H1 (cell line): ENCODE data around the gene SPATA32. TPM values are rescaled to one million over a fixed set of nuclear protein-coding genes. Genes with fewer than 3 reads are reported as not detected.

Source experiments
- CTCF ChIA-PET: fragments of 300-600 bp; sonication (Branson Sonifier 250); formaldehyde crosslinking; loops from one replicate; lab custom pipeline; 2021; ENCODE audit not compliant: partially characterized antibody; lab: Charles Lee
- POLR2A ChIA-PET: fragments of 300-600 bp; sonication (Branson Sonifier 250); formaldehyde crosslinking; loops from one replicate; lab custom pipeline; 2021; ENCODE audit warnings: inconsistent platforms; ENCODE audit not compliant: partially characterized antibody; lab: Charles Lee
- DNase-seq, 2 experiments: peaks; one replicate each; pipeline versions ENCODE4 v3.0.0 to v3.0.0-alpha.2; 2010 to 2022; ENCODE audit warnings: low spot score in 2 of 2, low read depth in 1 of 2, mixed read lengths in 1 of 2
- FAIRE-seq: peaks from 2 replicates; lab custom pipeline; 2011; peaks lifted over from hg19 to GRCh38; lab: Jason Lieb, UNC
- H2AFZ ChIP-seq: 2 replicates; pipeline ENCODE4 v1.8.1; 2012; ENCODE audit warnings: low read length, inconsistent platforms
- H2AK5ac ChIP-seq: 2 replicates; pipeline ENCODE4 v1.6.1; 2013; ENCODE audit warnings: low read depth, low read length
- H2BK120ac ChIP-seq: replicated peaks from 2 replicates; pipeline ENCODE3; 2013; ENCODE audit warnings: low read depth, low read length, inconsistent platforms
- H2BK12ac ChIP-seq: 2 replicates; pipeline ENCODE4 v1.6.1; 2013; ENCODE audit warnings: low read depth, low read length
- H2BK15ac ChIP-seq: 2 replicates; pipeline ENCODE4 v1.6.1; 2013; ENCODE audit warnings: low read length
- H2BK20ac ChIP-seq: 2 replicates; pipeline ENCODE4 v1.6.1; 2013; ENCODE audit warnings: low read length
- H2BK5ac ChIP-seq: 2 replicates; pipeline ENCODE4 v1.6.1; 2013; ENCODE audit warnings: low read depth, low read length
- H3K14ac ChIP-seq: 2 replicates; pipeline ENCODE4 v1.6.1; 2013; ENCODE audit warnings: inconsistent platforms; ENCODE audit not compliant: insufficient read length
- H3K18ac ChIP-seq: 2 replicates; pipeline ENCODE4 v1.6.1; 2013; ENCODE audit warnings: low read length; ENCODE audit errors: extremely low read depth
- H3K23ac ChIP-seq: 2 replicates; pipeline ENCODE4 v1.6.1; 2013; ENCODE audit warnings: inconsistent platforms; ENCODE audit not compliant: insufficient read length
- H3K23me2 ChIP-seq: 2 replicates; pipeline ENCODE4 v1.6.1; 2013; ENCODE audit warnings: low read depth, low read length
- H3K27ac ChIP-seq: 2 replicates; pipeline ENCODE4 v1.6.1; 2011; ENCODE audit warnings: low read depth, low read length, inconsistent platforms
- H3K27me3 ChIP-seq, 4 experiments: replicated peaks in 1 of 4; 1 replicate in 1 of 4; 2 replicates in 3 of 4; pipeline versions ENCODE4 v1.6.1 to v1.8.1; 2011 to 2013; ENCODE audit warnings: low read length in 3 of 4, mild to moderate bottlenecking in 3 of 4, inconsistent platforms in 2 of 4, mixed read lengths in 2 of 4, moderate library complexity in 1 of 4; ENCODE audit not compliant: control insufficient read depth in 3 of 4, insufficient read depth in 3 of 4; ENCODE audit errors: extremely low read depth in 1 of 4
- H3K36me3 ChIP-seq, 4 experiments: 2 replicates each; pipeline versions ENCODE4 v1.6.1 to v1.8.1; 2011 to 2013; ENCODE audit warnings: mild to moderate bottlenecking in 4 of 4, low read length in 3 of 4, moderate library complexity in 2 of 4, control low read depth in 1 of 4, inconsistent platforms in 1 of 4; ENCODE audit not compliant: insufficient read depth in 4 of 4, control insufficient read depth in 2 of 4
- H3K4ac ChIP-seq: replicated peaks from 2 replicates; pipeline ENCODE3; 2013; ENCODE audit warnings: low read length, low read depth, mixed read lengths, inconsistent platforms; ENCODE audit not compliant: insufficient read length
- H3K4me1 ChIP-seq, 4 experiments: replicated peaks in 1 of 4; 1 replicate in 1 of 4; 2 replicates in 3 of 4; pipeline versions ENCODE4 v1.6.1 to v1.8.1; 2011 to 2013; ENCODE audit warnings: low read length in 3 of 4, inconsistent platforms in 2 of 4, mixed read lengths in 1 of 4; ENCODE audit not compliant: insufficient read depth in 4 of 4, control insufficient read depth in 3 of 4
- H3K4me2 ChIP-seq, 2 experiments: 2 replicates each; pipeline versions ENCODE4 v1.6.1 to v1.8.1; 2011 to 2013; ENCODE audit warnings: low read depth in 2 of 2, low read length in 2 of 2, control low read depth in 1 of 2, inconsistent platforms in 1 of 2, mild to moderate bottlenecking in 1 of 2; ENCODE audit not compliant: insufficient read depth in 1 of 2
- H3K4me3 ChIP-seq, 4 experiments: fragments of 200-600, 300-600 bp in 1 of 4; sonication (generic), shearing (Covaris generic), sonication (Bioruptor Twin) in 1 of 4; 2 replicates each; pipeline versions ENCODE4 v1.5.1 to v1.8.1; 2011 to 2016; ENCODE audit warnings: low read length in 4 of 4, low read depth in 3 of 4, control low read depth in 2 of 4, inconsistent platforms in 2 of 4, mild to moderate bottlenecking in 2 of 4, mixed read lengths in 1 of 4, moderate library complexity in 1 of 4; ENCODE audit not compliant: insufficient read depth in 2 of 4; ENCODE audit errors: extremely low read depth in 1 of 4
- H3K56ac ChIP-seq: replicated peaks from 2 replicates; pipeline ENCODE3; 2013; ENCODE audit warnings: low read depth, mild to moderate bottlenecking, mixed read lengths, low read length, inconsistent platforms; ENCODE audit not compliant: insufficient read length
- H3K79me1 ChIP-seq: 2 replicates; pipeline ENCODE4 v1.6.1; 2013; ENCODE audit warnings: low read depth, low read length, control low read depth
- H3K79me2 ChIP-seq, 2 experiments: 2 replicates each; pipeline versions ENCODE4 v1.6.1 to v1.8.1; 2012 to 2013; ENCODE audit warnings: low read length in 2 of 2, mild to moderate bottlenecking in 2 of 2, inconsistent platforms in 1 of 2; ENCODE audit not compliant: insufficient read depth in 2 of 2, control insufficient read depth in 1 of 2
- H3K9ac ChIP-seq, 4 experiments: replicated peaks in 1 of 4; 1 replicate in 1 of 4; 2 replicates in 3 of 4; pipeline versions ENCODE4 v1.6.1 to v1.8.1; 2011 to 2013; ENCODE audit warnings: low read depth in 3 of 4, low read length in 3 of 4, control low read depth in 2 of 4, mild to moderate bottlenecking in 2 of 4, moderate library complexity in 2 of 4, inconsistent platforms in 1 of 4; ENCODE audit errors: extremely low read depth in 1 of 4
- H3K9me3 ChIP-seq, 2 experiments: 2 replicates each; pipeline versions ENCODE4 v1.6.1 to v1.8.1; 2012 to 2013; ENCODE audit warnings: mild to moderate bottlenecking in 2 of 2, moderate library complexity in 2 of 2, control low read depth in 1 of 2, inconsistent platforms in 1 of 2, low read depth in 1 of 2, low read length in 1 of 2, mixed read lengths in 1 of 2; ENCODE audit not compliant: insufficient read depth in 2 of 2
- H4K20me1 ChIP-seq, 2 experiments: replicated peaks in 1 of 2; 2 replicates each; pipeline versions ENCODE3 to v1.8.1; 2011 to 2013; ENCODE audit warnings: inconsistent platforms in 2 of 2, low read length in 2 of 2, mild to moderate bottlenecking in 1 of 2; ENCODE audit not compliant: insufficient read depth in 2 of 2, control insufficient read depth in 1 of 2
- H4K5ac ChIP-seq: 2 replicates; pipeline ENCODE4 v1.6.1; 2013; ENCODE audit warnings: low read length, low read depth, mixed read lengths, inconsistent platforms; ENCODE audit not compliant: insufficient read length
- H4K8ac ChIP-seq: 2 replicates; pipeline ENCODE4 v1.8.0; 2013; ENCODE audit warnings: mild to moderate bottlenecking, moderate library complexity, low read length, inconsistent platforms; ENCODE audit not compliant: insufficient read depth; ENCODE audit errors: extremely low read depth
- H4K91ac ChIP-seq: replicated peaks from 2 replicates; pipeline ENCODE3; 2013; ENCODE audit warnings: low read length, mixed read lengths, inconsistent platforms; ENCODE audit not compliant: insufficient read length
- CBX5 ChIP-seq: fragments of 300-800, 300-1000 bp; sonication (generic); IDR thresholded peaks from 2 replicates; pipeline ENCODE4 v1.7.1; 2016; ENCODE audit warnings: antibody characterized with exemption, low read length, low read depth
- CHD2 ChIP-seq: IDR thresholded peaks from 2 replicates; pipeline ENCODE4 v1.6.1; 2012; ENCODE audit warnings: low read length, improper control_type of control experiment
- EGR1 ChIP-seq: IDR thresholded peaks from 2 replicates; pipeline ENCODE4 v1.6.1; 2011; ENCODE audit warnings: low read depth, low read length, borderline replicate concordance
- EZH2 ChIP-seq: fragments of 200-600 bp; sonication (generic); IDR thresholded peaks from 2 replicates; pipeline ENCODE4 v1.7.1; 2012; ENCODE audit warnings: low read depth, mild to moderate bottlenecking, moderate library complexity, low read length, inconsistent platforms; ENCODE audit not compliant: severe bottlenecking
- FOSL1 ChIP-seq: IDR thresholded peaks from 2 replicates; pipeline ENCODE4 v1.6.1; 2011; ENCODE audit warnings: mild to moderate bottlenecking, low read depth, low read length, moderate library complexity; ENCODE audit not compliant: insufficient read depth
- KDM1A ChIP-seq: fragments of 200-600, 300-600 bp; sonication (generic); IDR thresholded peaks from 2 replicates; pipeline ENCODE4 v1.7.1; 2016; ENCODE audit warnings: mild to moderate bottlenecking, low read length, borderline replicate concordance
- MAX ChIP-seq: IDR thresholded peaks from 2 replicates; pipeline ENCODE4 v1.6.1; 2012; ENCODE audit warnings: inconsistent platforms
- POU5F1 ChIP-seq: IDR thresholded peaks from 2 replicates; pipeline ENCODE4 v1.6.1; 2011; ENCODE audit warnings: low read depth, mild to moderate bottlenecking, low read length, moderate library complexity
- RXRA ChIP-seq: IDR thresholded peaks from 2 replicates; pipeline ENCODE4 v1.6.1; 2011; ENCODE audit warnings: low read depth, mild to moderate bottlenecking, low read length, moderate library complexity; ENCODE audit not compliant: insufficient read depth
- SIRT6 ChIP-seq: IDR thresholded peaks from one replicate; pipeline ENCODE4 v1.7.1; 2012; ENCODE audit warnings: low read length, inconsistent platforms
- SP1 ChIP-seq: IDR thresholded peaks from 2 replicates; pipeline ENCODE4 v1.6.1; 2011; ENCODE audit warnings: low read depth, low read length
- TAF7 ChIP-seq: optimal IDR thresholded peaks from 2 replicates; pipeline ENCODE3; 2011; ENCODE audit warnings: low read depth, mild to moderate bottlenecking, inconsistent platforms, low read length, moderate library complexity, borderline replicate concordance
- TBP ChIP-seq: IDR thresholded peaks from 2 replicates; pipeline ENCODE4 v1.6.1; 2011; ENCODE audit warnings: low read depth, low read length, improper control_type of control experiment
- WGBS, 2 experiments: shearing (Covaris generic) in 1 of 2; methylation state at CpG; one replicate each; pipeline versions ENCODE4 v1.1.6 to v1.1.7; 2013 to 2015; ENCODE audit warnings: low lambda C conversion rate in 2 of 2, mixed read lengths in 2 of 2, inconsistent platforms in 1 of 2, low coverage in 1 of 2, missing lambda C conversion rate in 1 of 2; ENCODE audit not compliant: insufficient replicate concordance in 2 of 2, insufficient coverage in 1 of 2, insufficient read length in 1 of 2; ENCODE audit errors: extremely low coverage in 1 of 2, missing lambda C conversion rate in 1 of 2; 5-methylcytosine and 5-hydroxymethylcytosine counted together
- polyA plus RNA-seq, 7 experiments: library from polyadenylated mRNA; depleted of rRNA in 3 of 7; stranded (reverse) in 5 of 7; unstranded in 2 of 7; fragments of >200 nt in 5 of 7; fragments of 200-250 nt in 2 of 7; gene quantifications; 1 replicate in 5 of 7; 2 replicates in 1 of 7; 4 replicates in 1 of 7; pipeline versions ENCODE4 v1.2.1 to v1.2.3, GENCODE V29; 2011 to 2013; ENCODE audit warnings: missing spikeins in 2 of 7, mixed read lengths in 2 of 7
- total RNA-seq: library from RNA; stranded (reverse); fragmentation: NEBNext Ultra II Directional; extraction: Animal tissue kit (Norgen Biotek cat#: 25700); gene quantifications from 2 replicates; pipeline ENCODE4 v1.2.1, GENCODE V29; 2021

Gene SPATA32
- total and polyA plus RNA-seq, 2 of the 8 experiments (the other 6 are each of a cell fraction or from before 2014, with no cell fraction given): 0.24 TPM; not detected in 1

- Histone ChIP-seq H3K14ac (no peak overlapping the region), H3K4ac (no peak overlapping the region), H4K8ac (no peak overlapping the region), H2AK5ac (no peak overlapping the region), H3K4me2 (no peak overlapping the region), H2BK20ac (no peak overlapping the region), H4K5ac (no peak overlapping the region), H3K18ac (no peak overlapping the region), H2BK5ac (no peak overlapping the region), H3K9ac (no peak overlapping the region), H4K91ac (no peak overlapping the region), H3K9me3 (no peaks in the 10 kb centered on the region), H2BK12ac (no peak overlapping the region), H3K27ac (no peak overlapping the region), H3K4me3 (no peak overlapping the region), H3K27me3 (no peaks in the 10 kb centered on the region), H4K20me1 (peaks cover 6 to 10% of the 10 kb centered on the region in 2 experiments), H3K56ac (no peak overlapping the region), H3K4me1 (peaks cover 0 to 5% (median 0%) of the 10 kb centered on the region in 4 experiments; a peak in 1 of 7 replicates), H3K79me1 (peaks cover 14% of the 10 kb centered on the region), H3K23ac (no peak overlapping the region), H2BK15ac (no peak overlapping the region), H3K36me3 (no peaks in the 10 kb centered on the region), H2AFZ (no peak overlapping the region), H3K79me2 (peaks cover 0 to 4% of the 10 kb centered on the region in 2 experiments; a peak in 1 of 4 replicates), H3K23me2 (no peaks in the 10 kb centered on the region), H2BK120ac (no peak overlapping the region)
- WGBS, 2 experiments: 91% methylated on average over 7 of the region's 7 CpGs; no CpG with 5 or more reads in 1 of the 2 experiments
- ChIA-PET POLR2A (interaction anchor here (0.6 kb wide), 1 partner anchor 108 kb away, joined by 3 read pairs; no protein-coding TSS in a partner anchor), CTCF (interaction anchor here (0.6 to 1.9 kb wide), 6 partner anchors 19 to 91 kb away, joined by 3 to 7 read pairs (median 3); no protein-coding TSS in a partner anchor)
- TF ChIP-seq CHD2 (no peak), SIRT6 (no peak), CBX5 (no peak), FOSL1 (no peak), TBP (no peak), EZH2 (no peak), MAX (no peak), SP1 (no peak), EGR1 (no peak), POU5F1 (no peak), RXRA (no peak), KDM1A (no peak), TAF7 (no peak)
- DNase-seq (no peak), FAIRE-seq (no peak)
Measured at GRCh38 chr17:45296003-45296832, 34.3 kb upstream of the SPATA32 start.
